ENCODE results near the gene ZNF628.

Gene ZNF628

DNA sequence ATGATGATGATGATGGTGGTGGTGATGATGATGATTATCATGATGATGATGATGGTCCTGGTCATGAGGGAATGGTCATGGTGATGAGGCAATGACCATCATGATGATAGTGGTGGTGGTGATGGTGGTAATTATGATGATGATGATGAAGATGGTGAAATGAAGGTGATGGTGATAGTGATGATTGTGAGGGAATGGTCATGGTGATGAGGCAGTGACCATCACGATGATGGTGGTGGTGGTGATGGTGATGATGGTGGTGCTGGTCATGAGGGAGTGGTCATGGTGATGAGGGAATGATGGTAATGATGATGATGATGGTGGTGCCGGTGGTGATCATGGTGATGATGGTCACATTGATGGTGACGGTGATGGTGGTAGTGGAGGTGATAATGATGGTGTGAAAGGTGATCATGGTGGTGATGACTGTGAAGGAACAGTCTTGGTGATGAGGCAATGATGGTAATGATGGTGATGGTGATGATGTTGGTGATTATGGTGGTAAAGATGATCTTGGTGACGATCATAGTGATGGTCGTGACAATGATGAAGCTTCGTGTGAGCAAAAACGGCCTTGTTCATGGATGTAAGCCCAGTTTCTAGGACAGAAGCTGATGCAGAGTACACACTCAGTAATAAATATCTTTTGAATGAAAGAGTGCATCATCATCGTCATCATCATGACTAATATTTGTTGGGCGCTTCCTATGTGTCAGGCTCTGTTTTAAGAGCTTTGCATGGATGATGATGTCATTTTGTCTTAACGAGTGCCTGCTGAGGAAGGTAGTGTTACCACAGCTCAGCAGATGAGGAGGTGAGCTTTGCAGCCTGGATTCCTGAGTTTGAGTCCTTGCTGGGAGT is 43.3 kb downstream of the ZNF628 start:
- no peak for ATAC-seq (ENCODE audit: insufficient read depth, low read depth)
- no peaks in the 10 kb centered on the region for H4K20me1 ChIP-seq (ENCODE audit: insufficient read depth, low read length)
- no peak overlapping the region for H3K9ac ChIP-seq (ENCODE audit: low read depth, low read length)
- H3K27me3 ChIP-seq (ENCODE audit: insufficient read depth, low read length, poor library complexity): no peaks in the 10 kb centered on the region
- H3K27ac ChIP-seq (ENCODE audit: low read length): no peak overlapping the region
- no peaks in the 10 kb centered on the region for H3K36me3 ChIP-seq (ENCODE audit: insufficient read depth, low read length)
- TF ChIP-seq CTCF (IDR thresholded peaks at IDR 0.05; ENCODE audit: borderline replicate concordance, extremely low read depth, low read length, poor library complexity, severe bottlenecking) (no peak), EZH2 (IDR thresholded peaks at IDR 0.05; ENCODE audit: borderline replicate concordance, low read depth, low read length, severe bottlenecking) (no peak)
- no peaks in the 10 kb centered on the region for H3K9me3 ChIP-seq (ENCODE audit: insufficient read depth, low read length, severe bottlenecking)
- no peak overlapping the region for H3K4me3 ChIP-seq (ENCODE audit: low read depth in 1 of 2, low read length in 2 of 2)
- no peaks in the 10 kb centered on the region for H3K79me2 ChIP-seq (ENCODE audit: insufficient read depth, low read length)
- no peak overlapping the region for H3K4me2 ChIP-seq (ENCODE audit: insufficient read depth, low read length)
- no peak overlapping the region for H2AFZ ChIP-seq (ENCODE audit: low read depth, low read length)
- no peak for DNase-seq
- peaks cover 10% of the 10 kb centered on the region for H3K4me1 ChIP-seq (ENCODE audit: insufficient read depth, low read length)

DNA sequence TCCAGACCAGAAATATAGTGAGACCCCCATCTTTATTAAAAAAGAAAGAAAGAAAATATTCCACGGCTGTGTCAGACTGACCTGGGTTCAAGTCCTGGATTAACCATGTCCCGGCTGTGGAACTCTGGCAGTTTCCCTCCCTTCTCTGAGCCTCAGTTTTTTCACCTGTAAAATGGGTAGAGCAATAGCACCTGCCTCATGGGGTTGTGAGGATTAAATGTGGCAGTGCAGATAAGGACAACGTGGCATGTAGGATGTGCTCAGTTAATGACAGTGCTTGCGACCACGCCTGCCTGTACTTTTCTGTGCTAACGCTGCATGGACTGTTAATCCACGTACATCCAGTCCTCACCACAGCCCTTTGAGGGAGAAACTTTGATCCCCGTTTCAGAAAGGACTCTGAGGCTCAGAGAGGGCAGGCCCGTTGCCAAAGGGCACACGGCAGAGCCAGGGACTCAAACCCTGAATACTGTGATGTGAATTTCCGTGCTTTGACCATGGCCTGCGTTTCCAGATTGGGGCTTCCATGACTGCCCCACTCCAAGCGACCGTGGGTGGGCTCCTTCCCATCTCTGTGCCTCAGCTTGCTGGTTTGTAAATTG is 44.4 kb downstream of the ZNF628 start:
- ATAC-seq (ENCODE audit: insufficient read depth, low read depth) (no peak), DNase-seq (no peak)
- no peaks in the 10 kb centered on the region for H3K9me3 ChIP-seq (ENCODE audit: insufficient read depth, low read length, severe bottlenecking)
- H3K4me2 ChIP-seq (ENCODE audit: insufficient read depth, low read length): no peak overlapping the region
- H3K4me3 ChIP-seq (ENCODE audit: low read depth in 1 of 2, low read length in 2 of 2): no peak overlapping the region
- H4K20me1 ChIP-seq (ENCODE audit: insufficient read depth, low read length): no peaks in the 10 kb centered on the region
- H3K27ac ChIP-seq (ENCODE audit: low read length): no peak overlapping the region
- H3K36me3 ChIP-seq (ENCODE audit: insufficient read depth, low read length): no peaks in the 10 kb centered on the region
- H3K4me1 ChIP-seq (ENCODE audit: insufficient read depth, low read length): peaks cover 10% of the 10 kb centered on the region
- no peak overlapping the region for H2AFZ ChIP-seq (ENCODE audit: low read depth, low read length)
- H3K79me2 ChIP-seq (ENCODE audit: insufficient read depth, low read length): no peaks in the 10 kb centered on the region
- no peaks in the 10 kb centered on the region for H3K27me3 ChIP-seq (ENCODE audit: insufficient read depth, low read length, poor library complexity)
- H3K9ac ChIP-seq (ENCODE audit: low read depth, low read length): no peak overlapping the region
- no peak for TF ChIP-seq EZH2 (IDR thresholded peaks at IDR 0.05; ENCODE audit: borderline replicate concordance, low read depth, low read length, severe bottlenecking)
- no peak for TF ChIP-seq CTCF (IDR thresholded peaks at IDR 0.05; ENCODE audit: borderline replicate concordance, extremely low read depth, low read length, poor library complexity, severe bottlenecking)

- DNase-seq (no peak), ATAC-seq (ENCODE audit: insufficient read depth, low read depth) (no peak)
- Histone ChIP-seq H3K9me3 (ENCODE audit: insufficient read depth, low read length, severe bottlenecking) (peaks cover 3% of the 10 kb centered on the region), H3K27ac (ENCODE audit: low read length) (no peak overlapping the region), H3K9ac (ENCODE audit: low read depth, low read length) (no peak overlapping the region), H3K36me3 (ENCODE audit: insufficient read depth, low read length) (no peaks in the 10 kb centered on the region), H3K4me3 (ENCODE audit: low read depth in 1 of 2, low read length in 2 of 2) (no peak overlapping the region), H3K4me2 (ENCODE audit: insufficient read depth, low read length) (no peak overlapping the region), H3K4me1 (ENCODE audit: insufficient read depth, low read length) (no peaks in the 10 kb centered on the region), H2AFZ (ENCODE audit: low read depth, low read length) (no peak overlapping the region), H3K27me3 (ENCODE audit: insufficient read depth, low read length, poor library complexity) (no peaks in the 10 kb centered on the region), H3K79me2 (ENCODE audit: insufficient read depth, low read length) (no peaks in the 10 kb centered on the region), H4K20me1 (ENCODE audit: insufficient read depth, low read length) (no peaks in the 10 kb centered on the region)
- no peak for TF ChIP-seq CTCF (IDR thresholded peaks at IDR 0.05; ENCODE audit: borderline replicate concordance, extremely low read depth, low read length, poor library complexity, severe bottlenecking)
- no peak for TF ChIP-seq EZH2 (IDR thresholded peaks at IDR 0.05; ENCODE audit: borderline replicate concordance, low read depth, low read length, severe bottlenecking)
Measured at GRCh38 chr19:55525289-55526101, 49.1 kb downstream of the ZNF628 start.

All from DND-41 (cell line).